H9 (cell line): Measurements from ENCODE around the gene KLF17. TPM values are rescaled to one million over a fixed set of nuclear protein-coding genes. Genes with fewer than 3 reads are reported as not detected.

ENCODE experiments used
- DNase-seq: peaks from one replicate; pipeline ENCODE4 v3.0.0-alpha.2; 2017
- H2AFZ ChIP-seq: one replicate; pipeline ENCODE4 v1.6.1; 2013; ENCODE audit warnings: mild to moderate bottlenecking, low read length, control low read depth, moderate library complexity
- H2AK5ac ChIP-seq: 2 replicates; pipeline ENCODE4 v1.6.1; 2013; ENCODE audit warnings: low read length, control low read depth, mixed read lengths; ENCODE audit not compliant: insufficient read length
- H2BK120ac ChIP-seq: one replicate; pipeline ENCODE4 v1.6.1; 2013; ENCODE audit warnings: low read depth, mild to moderate bottlenecking, low read length, control low read depth, inconsistent platforms; ENCODE audit not compliant: poor library complexity, severe bottlenecking
- H2BK12ac ChIP-seq: 2 replicates; pipeline ENCODE4 v1.6.1; 2013; ENCODE audit warnings: low read length, control low read depth, mixed read lengths, low read depth; ENCODE audit not compliant: insufficient read length
- H2BK15ac ChIP-seq: 2 replicates; pipeline ENCODE4 v1.6.1; 2013; ENCODE audit warnings: low read depth, low read length, control low read depth
- H2BK20ac ChIP-seq: one replicate; pipeline ENCODE4 v1.6.1; 2013; ENCODE audit warnings: low read depth, mild to moderate bottlenecking, low read length, control low read depth, inconsistent platforms; ENCODE audit not compliant: poor library complexity, severe bottlenecking
- H2BK5ac ChIP-seq: 2 replicates; pipeline ENCODE4 v1.6.1; 2013; ENCODE audit warnings: low read length, control low read depth, mixed read lengths; ENCODE audit not compliant: insufficient read length
- H3K14ac ChIP-seq: 2 replicates; pipeline ENCODE4 v1.6.1; 2013; ENCODE audit warnings: low read length, control low read depth; ENCODE audit not compliant: insufficient read depth
- H3K18ac ChIP-seq: 2 replicates; pipeline ENCODE4 v1.6.1; 2013; ENCODE audit warnings: low read depth, mild to moderate bottlenecking, mixed read lengths, low read length, control low read depth; ENCODE audit not compliant: insufficient read length
- H3K23ac ChIP-seq: 2 replicates; pipeline ENCODE4 v1.6.1; 2013; ENCODE audit warnings: low read length, control low read depth, mixed read lengths, low read depth; ENCODE audit not compliant: insufficient read length
- H3K23me2 ChIP-seq: 2 replicates; pipeline ENCODE4 v1.6.1; 2013; ENCODE audit warnings: low read depth, mild to moderate bottlenecking, mixed read lengths, low read length, control low read depth; ENCODE audit not compliant: insufficient read length, poor library complexity, severe bottlenecking
- H3K27ac ChIP-seq: 2 replicates; pipeline ENCODE4 v1.5.1; 2013; ENCODE audit warnings: low read length, control low read depth, mixed read lengths, low read depth; ENCODE audit not compliant: insufficient read length
- H3K27me3 ChIP-seq: 2 replicates; pipeline ENCODE4 v1.6.1; 2013; ENCODE audit warnings: low read length, control low read depth, inconsistent platforms; ENCODE audit not compliant: insufficient read depth
- H3K4ac ChIP-seq: 2 replicates; pipeline ENCODE4 v1.6.1; 2013; ENCODE audit warnings: low read depth, mild to moderate bottlenecking, control low read depth, inconsistent platforms, low read length, moderate library complexity
- H3K4me1 ChIP-seq: 2 replicates; pipeline ENCODE4 v1.6.1; 2013; ENCODE audit warnings: low read length, control low read depth, inconsistent platforms; ENCODE audit not compliant: insufficient read depth
- H3K4me2 ChIP-seq: 2 replicates; pipeline ENCODE4 v1.6.1; 2013; ENCODE audit warnings: low read length, control low read depth, mixed read lengths; ENCODE audit not compliant: insufficient read length, insufficient read depth
- H3K56ac ChIP-seq: 2 replicates; pipeline ENCODE4 v1.6.1; 2013; ENCODE audit warnings: low read depth, mild to moderate bottlenecking, mixed read lengths, low read length, control low read depth; ENCODE audit not compliant: insufficient read length
- H3K79me1 ChIP-seq: 2 replicates; pipeline ENCODE4 v1.6.1; 2013; ENCODE audit warnings: low read depth, mild to moderate bottlenecking, moderate library complexity, low read length, control low read depth, inconsistent platforms; ENCODE audit not compliant: insufficient read depth, poor library complexity, severe bottlenecking
- H3K79me2 ChIP-seq: 2 replicates; pipeline ENCODE4 v1.6.1; 2013; ENCODE audit warnings: low read length, control low read depth, inconsistent platforms; ENCODE audit not compliant: insufficient read depth
- H3K9ac ChIP-seq: 2 replicates; pipeline ENCODE4 v1.6.1; 2013; ENCODE audit warnings: low read length, control low read depth, mixed read lengths; ENCODE audit not compliant: insufficient read length; ENCODE audit errors: extremely low read depth
- H3K9me3 ChIP-seq: one replicate; pipeline ENCODE4 v1.6.1; 2013; ENCODE audit warnings: low read depth, low read length, inconsistent platforms; ENCODE audit not compliant: control insufficient read depth
- H3T11ph ChIP-seq: one replicate; pipeline ENCODE4 v1.6.1; 2013; ENCODE audit warnings: mild to moderate bottlenecking, low read length, control low read depth, inconsistent platforms
- H4K20me1 ChIP-seq: one replicate; pipeline ENCODE4 v1.6.1; 2013; ENCODE audit not compliant: control insufficient read depth, insufficient read length, insufficient read depth
- H4K5ac ChIP-seq: 2 replicates; pipeline ENCODE4 v1.6.1; 2013; ENCODE audit warnings: low read depth, mild to moderate bottlenecking, mixed read lengths, low read length, control low read depth; ENCODE audit not compliant: insufficient read length
- H4K8ac ChIP-seq: replicated peaks from 2 replicates; pipeline ENCODE4 v1.6.1; 2013; ENCODE audit warnings: low read length, control low read depth, mixed read lengths, low read depth; ENCODE audit not compliant: insufficient read length
- H4K91ac ChIP-seq: 2 replicates; pipeline ENCODE4 v1.6.1; 2013; ENCODE audit warnings: low read depth, mild to moderate bottlenecking, moderate library complexity, mixed read lengths, low read length, control low read depth; ENCODE audit not compliant: insufficient read length
- H3K27ac Mint-ChIP-seq, 3 experiments: 2 replicates in 2 of 3; 3 replicates in 1 of 3; pipeline ENCODE4 v1.8.0; 2020 to 2021; ENCODE audit warnings: mixed read lengths in 3 of 3, mild to moderate bottlenecking in 1 of 3, moderate library complexity in 1 of 3
- H3K27me3 Mint-ChIP-seq: 2 replicates; pipeline ENCODE4 v1.8.0; 2021; ENCODE audit warnings: low read depth, mild to moderate bottlenecking, moderate library complexity, mixed read lengths
- H3K36me3 Mint-ChIP-seq, 3 experiments: 2 replicates in 2 of 3; 3 replicates in 1 of 3; pipeline ENCODE4 v1.8.0; 2020 to 2021; ENCODE audit warnings: low read depth in 3 of 3, mixed read lengths in 3 of 3; ENCODE audit not compliant: insufficient read depth in 1 of 3
- H3K4me1 Mint-ChIP-seq, 2 experiments: 2 replicates each; pipeline ENCODE4 v1.8.0; 2020; ENCODE audit warnings: mixed read lengths in 2 of 2
- H3K4me3 Mint-ChIP-seq, 2 experiments: 2 replicates in 1 of 2; 3 replicates in 1 of 2; pipeline ENCODE4 v1.8.0; 2020 to 2021; ENCODE audit warnings: mild to moderate bottlenecking in 2 of 2, mixed read lengths in 2 of 2, moderate library complexity in 1 of 2
- H3K9me3 Mint-ChIP-seq, 2 experiments: 2 replicates in 1 of 2; 3 replicates in 1 of 2; pipeline ENCODE4 v1.8.0; 2020; ENCODE audit warnings: mild to moderate bottlenecking in 2 of 2, mixed read lengths in 2 of 2, moderate library complexity in 1 of 2
- CTCF ChIP-seq: fragments of 200-600 bp; sonication (generic); conservative IDR thresholded peaks from 3 replicates; pipeline ENCODE4 v1.8.0; 2021; ENCODE audit warnings: antibody characterized with exemption, mild to moderate bottlenecking
- WGBS: extraction: QIAGEN DNeasy Blood & Tissue Kit; methylation state at CpG from one replicate; pipeline ENCODE4 v1.1.7; 2013; ENCODE audit warnings: missing lambda C conversion rate, low lambda C conversion rate, mixed read lengths; ENCODE audit not compliant: insufficient read length; ENCODE audit errors: extremely low coverage; 5-methylcytosine and 5-hydroxymethylcytosine counted together
- total RNA-seq: library from RNA; stranded (reverse); gene quantifications from 2 replicates; pipeline ENCODE4 v1.2.1, GENCODE V29; 2021

Gene KLF17
- total RNA-seq, 1 experiment from 2014 or later = 0.09 TPM

- Histone ChIP-seq H3K79me1 (no peaks in the 10 kb centered on the region), H3K23me2 (no peaks in the 10 kb centered on the region), H2AFZ (no peak overlapping the region), H3K23ac (no peak overlapping the region), H2BK20ac (no peak overlapping the region), H3K4ac (no peak overlapping the region), H4K5ac (no peak overlapping the region), H4K91ac (no peak overlapping the region), H3K79me2 (no peaks in the 10 kb centered on the region), H3K27ac (no peak overlapping the region), H2AK5ac (no peak overlapping the region), H3K56ac (no peak overlapping the region), H3T11ph (no peak overlapping the region), H2BK12ac (no peak overlapping the region), H2BK15ac (no peak overlapping the region), H3K4me2 (no peak overlapping the region), H3K4me1 (no peaks in the 10 kb centered on the region), H3K14ac (no peak overlapping the region), H2BK5ac (no peak overlapping the region), H3K9me3 (no peaks in the 10 kb centered on the region), H2BK120ac (no peak overlapping the region), H4K20me1 (no peaks in the 10 kb centered on the region), H3K18ac (no peak overlapping the region), H3K9ac (no peak overlapping the region), H4K8ac (no peak overlapping the region), H3K27me3 (no peaks in the 10 kb centered on the region)
- no peak overlapping the region for H3K4me3 Mint-ChIP-seq
- 0 out of 7 replicates have a peak overlapping the region, but pooled peaks of 1 of the 3 experiments have one; percentile 0 for H3K27ac Mint-ChIP-seq
- H3K9me3 Mint-ChIP-seq = no peaks in the 10 kb centered on the region; a peak in 1 of 5 replicates
- TF ChIP-seq CTCF = no peak
- H3K36me3 Mint-ChIP-seq = no peaks in the 10 kb centered on the region
- WGBS = no CpG with 5 or more reads among the region's 19 CpGs
- DNase-seq = no peak
- H3K27me3 Mint-ChIP-seq = peaks cover 13% of the 10 kb centered on the region
- no peaks in the 10 kb centered on the region for H3K4me1 Mint-ChIP-seq
Observed at GRCh38 chr1:44134071-44134920, 15.7 kb downstream of the KLF17 start.
